ENCODE measurements around the gene FMN1. TPM values are rescaled to one million over a fixed set of nuclear protein-coding genes. Genes with fewer than 3 reads are reported as not detected.

Gene FMN1
- total RNA-seq, 1 donor from 2014 or later: 20.1 TPM

GRCh38 chr15:33100314-33100713 is 94.2 kb downstream of the FMN1 start:
- Histone ChIP-seq H3K36me3 (no peaks in the 10 kb centered on the region), H3K4me1 (no peaks in the 10 kb centered on the region), H3K9me3 (no peaks in the 10 kb centered on the region), H3K27me3 (no peaks in the 10 kb centered on the region), H3K27ac (no peak overlapping the region), H3K4me3 (no peak overlapping the region)
- TF ChIP-seq POLR2AphosphoS5 (IDR thresholded peaks at IDR 0.05; ENCODE audit: insufficient read depth in 1 of 2, low read depth in 1 of 2): no peak
- TF ChIP-seq POLR2A (IDR thresholded peaks at IDR 0.05): no peak
- TF ChIP-seq CTCF (IDR thresholded peaks at IDR 0.05): no peak
- DNase-seq (ENCODE audit: extremely low spot score in 2 of 2): no peak
- intact Hi-C loops (cut with DNase I): no loop called here

DNA sequence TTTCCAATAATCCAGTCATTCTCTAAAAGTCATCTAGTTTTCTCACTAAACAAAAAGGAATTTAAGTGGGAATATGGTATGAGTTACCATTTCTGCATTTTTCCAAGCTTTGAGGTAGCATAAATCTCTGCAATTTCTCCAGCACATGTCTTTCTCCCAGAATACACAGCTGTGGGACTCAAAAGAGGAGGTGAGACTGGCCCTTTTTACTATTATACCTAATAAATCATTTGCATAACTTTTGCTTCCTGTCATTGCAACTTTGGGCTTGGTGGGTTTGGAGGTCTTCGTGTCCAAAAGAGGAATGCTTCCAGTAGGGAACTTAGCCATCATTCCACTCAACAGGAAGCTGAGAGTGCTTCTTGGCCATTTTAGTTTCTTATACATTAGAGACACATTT is 94.8 kb downstream of the FMN1 start:
- no peaks in the 10 kb centered on the region for H3K9me3 ChIP-seq
- intact Hi-C loops (cut with DNase I): no loop called here
- no peak overlapping the region for H3K4me3 ChIP-seq
- no peak for DNase-seq (ENCODE audit: extremely low spot score in 2 of 2)
- no peak overlapping the region for H3K27ac ChIP-seq
- H3K4me1 ChIP-seq: no peaks in the 10 kb centered on the region
- TF ChIP-seq CTCF (IDR thresholded peaks at IDR 0.05): no peak
- no peak for TF ChIP-seq POLR2AphosphoS5 (IDR thresholded peaks at IDR 0.05; ENCODE audit: insufficient read depth in 1 of 2, low read depth in 1 of 2)
- no peak for TF ChIP-seq POLR2A (IDR thresholded peaks at IDR 0.05)
- no peaks in the 10 kb centered on the region for H3K36me3 ChIP-seq
- no peaks in the 10 kb centered on the region for H3K27me3 ChIP-seq

- H3K4me1 ChIP-seq: no peaks in the 10 kb centered on the region
- TF ChIP-seq POLR2A (IDR thresholded peaks at IDR 0.05) (no peak), CTCF (IDR thresholded peaks at IDR 0.05) (no peak), POLR2AphosphoS5 (IDR thresholded peaks at IDR 0.05; ENCODE audit: insufficient read depth in 1 of 2, low read depth in 1 of 2) (no peak)
- intact Hi-C loops (cut with DNase I): no loop called here
- H3K9me3 ChIP-seq: no peaks in the 10 kb centered on the region
- H3K4me3 ChIP-seq: no peak overlapping the region
- no peak for DNase-seq (ENCODE audit: extremely low spot score in 2 of 2)
- H3K36me3 ChIP-seq: no peaks in the 10 kb centered on the region
- no peak overlapping the region for H3K27ac ChIP-seq
- H3K27me3 ChIP-seq: no peaks in the 10 kb centered on the region
Measured at GRCh38 chr15:33099213-33099612, 95.3 kb downstream of the FMN1 start.

DNA sequence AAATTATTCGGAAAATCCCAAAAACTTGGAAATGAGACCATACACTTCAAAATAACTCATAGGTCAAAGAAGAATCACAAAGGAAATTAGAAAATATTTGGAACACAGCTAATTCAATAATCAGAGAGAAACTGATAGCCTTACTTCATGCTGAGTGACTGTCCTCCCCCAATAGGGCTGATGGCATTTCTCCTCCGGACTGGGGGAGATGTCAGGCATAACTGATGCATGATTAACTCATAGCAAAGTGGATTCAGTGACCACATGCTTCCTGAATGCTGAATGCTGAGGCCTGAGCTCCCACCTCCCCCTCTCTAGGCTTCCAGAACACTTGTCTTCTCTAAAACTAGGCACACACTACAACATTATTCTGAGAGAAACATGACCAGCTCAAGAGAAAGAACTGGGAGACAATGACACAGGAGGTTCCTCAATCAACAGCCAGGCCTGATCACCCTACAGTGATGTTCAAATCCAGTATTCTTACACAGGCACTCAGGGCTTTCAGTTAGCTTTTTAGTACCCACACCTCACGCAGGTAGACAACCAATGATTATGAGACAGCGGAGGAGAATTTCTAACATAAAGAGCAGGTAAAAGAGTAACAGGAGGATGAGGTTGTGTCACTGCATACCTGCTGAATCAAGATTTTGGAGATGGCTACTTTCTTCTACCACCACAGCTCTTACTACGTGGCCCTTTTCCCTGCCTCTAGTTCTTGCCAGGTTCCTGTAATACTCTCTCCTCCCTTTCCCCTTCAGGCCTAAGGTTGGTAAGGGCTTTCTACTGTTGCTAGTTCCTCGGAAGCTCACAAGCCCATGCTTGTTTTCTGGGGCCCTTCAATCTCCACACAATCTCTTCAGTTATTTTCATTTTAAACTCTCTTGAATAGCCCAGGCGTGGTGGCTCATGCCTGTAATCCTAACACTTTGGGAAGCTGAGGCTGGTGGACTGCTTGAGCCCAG is 96.1 kb downstream of the FMN1 start:
- no peaks in the 10 kb centered on the region for H3K27me3 ChIP-seq
- no peaks in the 10 kb centered on the region for H3K9me3 ChIP-seq
- TF ChIP-seq POLR2A (IDR thresholded peaks at IDR 0.05) (no peak), POLR2AphosphoS5 (IDR thresholded peaks at IDR 0.05; ENCODE audit: insufficient read depth in 1 of 2, low read depth in 1 of 2) (no peak), CTCF (IDR thresholded peaks at IDR 0.05) (no peak)
- H3K27ac ChIP-seq: no peak overlapping the region
- DNase-seq (ENCODE audit: extremely low spot score in 2 of 2): no peak
- H3K36me3 ChIP-seq: no peaks in the 10 kb centered on the region
- H3K4me1 ChIP-seq: no peaks in the 10 kb centered on the region
- no peak overlapping the region for H3K4me3 ChIP-seq
- intact Hi-C loops (cut with DNase I): no loop called here

- Histone ChIP-seq H3K9me3 (no peaks in the 10 kb centered on the region), H3K4me1 (no peaks in the 10 kb centered on the region), H3K4me3 (no peak overlapping the region), H3K27me3 (no peaks in the 10 kb centered on the region), H3K36me3 (no peaks in the 10 kb centered on the region), H3K27ac (no peak overlapping the region)
- no peak for TF ChIP-seq POLR2AphosphoS5 (IDR thresholded peaks at IDR 0.05; ENCODE audit: insufficient read depth in 1 of 2, low read depth in 1 of 2)
- TF ChIP-seq POLR2A (IDR thresholded peaks at IDR 0.05): no peak
- TF ChIP-seq CTCF (IDR thresholded peaks at IDR 0.05): no peak
- DNase-seq (ENCODE audit: extremely low spot score in 2 of 2): no peak
- intact Hi-C loops (cut with DNase I): no loop called here
Measured at GRCh38 chr15:33096134-33096533, 98.4 kb downstream of the FMN1 start.

All from vagina (tissue), 2 donors.